Mesodermal cell (in vitro differentiated cells): Measurements from ENCODE around the gene CHD8.
A peak's percentile ranks its signal among the peaks of the same experiment; 100 is the strongest.
"Not testable (repeated sequence)": the region's sequence is repeated elsewhere in the genome, so short reads cannot be mapped to it uniquely, and the experiment has no call there.

ENCODE experiments used
- H3K27ac ChIP-seq: 2 replicates; pipeline ENCODE4 v1.7.0; 2013; ENCODE audit warnings: mild to moderate bottlenecking, low read depth, low read length, moderate library complexity; ENCODE audit not compliant: severe bottlenecking
- H3K36me3 ChIP-seq: 2 replicates; pipeline ENCODE4 v1.7.1; 2013; ENCODE audit warnings: mild to moderate bottlenecking, low read length, moderate library complexity; ENCODE audit not compliant: control insufficient read depth, insufficient read depth
- H3K4me1 ChIP-seq: one replicate; pipeline ENCODE4 v1.7.1; 2013; ENCODE audit warnings: mild to moderate bottlenecking, low read length; ENCODE audit not compliant: insufficient read depth, control insufficient read depth, poor library complexity, severe bottlenecking
- H3K4me3 ChIP-seq: 2 replicates; pipeline ENCODE4 v1.7.0; 2013; ENCODE audit warnings: low read length, control low read depth, mild to moderate bottlenecking; ENCODE audit not compliant: insufficient read depth, poor library complexity, severe bottlenecking; ENCODE audit errors: extremely low read depth
- H3K9me3 ChIP-seq: 2 replicates; pipeline ENCODE4 v1.7.1; 2013; ENCODE audit warnings: mild to moderate bottlenecking, low read length, moderate library complexity; ENCODE audit not compliant: control insufficient read depth
- WGBS, 2 experiments: methylation state at CpG; one replicate each; pipeline ENCODE4 v1.1.5; 2013; ENCODE audit warnings: missing lambda C conversion rate in 2 of 2; ENCODE audit not compliant: insufficient coverage in 2 of 2; 5-methylcytosine and 5-hydroxymethylcytosine counted together

CHD8 gene

GRCh38 chr14:21476523-21476924 is 20.6 kb upstream of the CHD8 start:
- Histone ChIP-seq H3K36me3 (peaks cover 13% of the 10 kb centered on the region), H3K4me3 (peak overlapping the region; percentile 88), H3K9me3 (no peaks in the 10 kb centered on the region), H3K4me1 (no peaks in the 10 kb centered on the region), H3K27ac (no peak overlapping the region)
- 0 to 1% methylated on average over 5 to 22 of the region's 27 CpGs for WGBS, 2 experiments

- Histone ChIP-seq H3K27ac (no peak overlapping the region), H3K9me3 (no peaks in the 10 kb centered on the region), H3K36me3 (peaks cover 9% of the 10 kb centered on the region), H3K4me1 (no peaks in the 10 kb centered on the region), H3K4me3 (peak overlapping the region; percentile 88)
- 95 to 100% methylated on average over 2 to 3 of the region's 10 CpGs for WGBS, 2 experiments
Observed at GRCh38 chr14:21475767-21476522, 20.0 kb upstream of the CHD8 start.

GRCh38 chr14:21467616-21468015 is 11.7 kb upstream of the CHD8 start:
- peaks cover 41% of the 10 kb centered on the region for H3K36me3 ChIP-seq
- no peak overlapping the region for H3K27ac ChIP-seq
- no peaks in the 10 kb centered on the region for H3K9me3 ChIP-seq
- no peaks in the 10 kb centered on the region for H3K4me1 ChIP-seq
- WGBS, 2 experiments: no CpG with 5 or more reads among the region's 1 CpG
- H3K4me3 ChIP-seq: no peak overlapping the region

- Histone ChIP-seq H3K27ac (peak overlapping the region; percentile 75), H3K9me3 (no peaks in the 10 kb centered on the region), H3K36me3 (peaks cover 39% of the 10 kb centered on the region), H3K4me1 (peaks cover 3% of the 10 kb centered on the region), H3K4me3 (peak overlapping the region; percentile 93)
- 0% methylated on average over 7 to 9 of the region's 17 CpGs for WGBS, 2 experiments
Observed at GRCh38 chr14:21455592-21455911, 371 bp downstream of the CHD8 start.

GRCh38 chr14:21454843-21455544 is 929 bp downstream of the CHD8 start:
- 57 to 61% methylated on average over 10 to 11 of the region's 15 CpGs for WGBS, 2 experiments
- Histone ChIP-seq H3K27ac (no peak overlapping the region), H3K4me3 (peak overlapping the region; percentile 93), H3K4me1 (peaks cover 3% of the 10 kb centered on the region), H3K36me3 (peaks cover 40% of the 10 kb centered on the region), H3K9me3 (no peaks in the 10 kb centered on the region)

GRCh38 chr14:21449899-21450216 is 6.1 kb downstream of the CHD8 start:
- Histone ChIP-seq H3K36me3 (peaks cover 43% of the 10 kb centered on the region), H3K4me3 (no peak overlapping the region), H3K4me1 (peaks cover 3% of the 10 kb centered on the region), H3K27ac (no peak overlapping the region), H3K9me3 (peaks cover 3% of the 10 kb centered on the region)
- WGBS, 2 experiments: 100% methylated on average over 1 of the region's 1 CpG; no CpG with 5 or more reads in 1 of the 2 experiments

- H3K4me1 ChIP-seq, H3K4me3 ChIP-seq, H3K27ac ChIP-seq, H3K9me3 ChIP-seq: not testable (repeated sequence)
- H3K36me3 ChIP-seq: peaks cover 18% of the 10 kb centered on the region
- WGBS, 2 experiments: 89% methylated on average over 1 of the region's 1 CpG; no CpG with 5 or more reads in 1 of the 2 experiments
Observed at GRCh38 chr14:21442657-21443056, 13.3 kb downstream of the CHD8 start.

- Histone ChIP-seq H3K36me3 (peaks cover 15% of the 10 kb centered on the region), H3K27ac (no peak overlapping the region), H3K9me3 (no peaks in the 10 kb centered on the region), H3K4me1 (peaks cover 4% of the 10 kb centered on the region), H3K4me3 (no peak overlapping the region)
Observed at GRCh38 chr14:21440859-21441258, 15.1 kb downstream of the CHD8 start.

- Histone ChIP-seq H3K27ac (peak overlapping the region; percentile 91), H3K4me3 (peak overlapping the region; percentile 90), H3K36me3 (peaks cover 34% of the 10 kb centered on the region), H3K4me1 (peaks cover 4% of the 10 kb centered on the region), H3K9me3 (no peaks in the 10 kb centered on the region)
- WGBS, 2 experiments: 13% methylated on average over 16 to 17 of the region's 33 CpGs
Observed at GRCh38 chr14:21437063-21437901, 18.6 kb downstream of the CHD8 start.

- WGBS, 2 experiments: 9 to 22% methylated on average over 4 to 11 of the region's 11 CpGs
- Histone ChIP-seq H3K9me3 (no peaks in the 10 kb centered on the region), H3K27ac (no peak overlapping the region), H3K4me1 (peaks cover 4% of the 10 kb centered on the region), H3K36me3 (peaks cover 31% of the 10 kb centered on the region), H3K4me3 (peak overlapping the region; percentile 90)
Observed at GRCh38 chr14:21436567-21437062, 19.3 kb downstream of the CHD8 start.
